Activated naive CD4-positive, alpha-beta T cell treated with anti-CD3 and anti-CD28 coated beads, Interleukin-2, amount 50 U/mL, for 16 hours (primary cell): ENCODE data around the gene TMIGD3.
A peak's percentile ranks its signal among the peaks of the same experiment; 100 is the strongest.

Experiments
- DNase-seq: peaks from one replicate; pipeline ENCODE4 v3.0.0-alpha.2; 2020

The TMIGD3 gene

GRCh38 chr1:111446967-111447892, 56.2 kb downstream of the TMIGD3 start:
- no peak for DNase-seq

- DNase-seq, result no peak
These were observed 56.9 kb downstream of the TMIGD3 start for GRCh38 chr1:111446546-111446945.

- no peak for DNase-seq
These were observed 59.4 kb downstream of the TMIGD3 start for GRCh38 chr1:111444031-111444430.

GRCh38 chr1:111442457-111442856, 61.0 kb downstream of the TMIGD3 start:
- DNase-seq, result no peak

GRCh38 chr1:111441573-111442192, 61.8 kb downstream of the TMIGD3 start:
- peak; percentile 69 for DNase-seq

GRCh38 chr1:111439461-111440351, 63.7 kb downstream of the TMIGD3 start:
- no peak for DNase-seq

- no peak for DNase-seq
These were observed 66.7 kb downstream of the TMIGD3 start for GRCh38 chr1:111436726-111437125.
